ENCODE measurements around the gene KCTD14. TPM values are rescaled to one million over a fixed set of nuclear protein-coding genes. Genes with fewer than 3 reads are reported as not detected.

KCTD14 gene
- polyA plus RNA-seq, 12 donors = 0.92 to 2.2 (median 1.2) TPM; not detected in 2

Other genes with a start within 250 kb of the KCTD14 start
- gene RSF1, start 202.6 kb downstream of the KCTD14 start, polyA plus RNA-seq (ENCODE audit: insufficient read length in 12 of 12) = 10 to 100 TPM in 11 of 12 donors, not detected in 1; 29.1 to 67.8 (median 43.4) TPM
- 10 to 100 TPM in 11 of 12 donors, not detected in 1; 31.0 to 75.2 (median 41.7) TPM for gene AAMDC, start 202.1 kb downstream of the KCTD14 start, polyA plus RNA-seq (ENCODE audit: insufficient read length in 12 of 12)
- 10 to 100 TPM in 11 of 12 donors, not detected in 1; 12.9 to 36.1 (median 25.1) TPM for gene INTS4, start 28.6 kb downstream of the KCTD14 start, polyA plus RNA-seq (ENCODE audit: insufficient read length in 12 of 12)
- under 1 TPM in 7 of 12 donors, not detected in 5; 0.14 to 0.81 (median 0.58) TPM for gene THRSP, start 40.6 kb upstream of the KCTD14 start, polyA plus RNA-seq (ENCODE audit: insufficient read length in 12 of 12)
- gene NDUFC2, start 56.6 kb upstream of the KCTD14 start, polyA plus RNA-seq (ENCODE audit: insufficient read length in 12 of 12) = 100 to 1,000 TPM in 10 of 12 donors, 10 to 100 TPM in 1, not detected in 1; 85.3 to 176 (median 151) TPM
- 10 to 100 TPM in 11 of 12 donors, not detected in 1; 19.0 to 38.5 (median 27.0) TPM for gene ALG8, start 116.3 kb upstream of the KCTD14 start, polyA plus RNA-seq (ENCODE audit: insufficient read length in 12 of 12)
- 1 to 10 TPM in 10 of 12 donors, not detected in 2; 6.2 to 8.0 (median 6.9) TPM for gene KCTD21, start 165.3 kb upstream of the KCTD14 start, polyA plus RNA-seq (ENCODE audit: insufficient read length in 12 of 12)
- gene USP35, start 165.6 kb upstream of the KCTD14 start, polyA plus RNA-seq (ENCODE audit: insufficient read length in 12 of 12) = 1 to 10 TPM in 11 of 12 donors, not detected in 1; 3.3 to 5.1 (median 4.5) TPM

Measured in muscle of arm (tissue), 12 donors.